ENCODE measurements around the gene TSPAN6. TPM values are rescaled to one million over a fixed set of nuclear protein-coding genes. Genes with fewer than 3 reads are reported as not detected.

TSPAN6 gene, protein sequence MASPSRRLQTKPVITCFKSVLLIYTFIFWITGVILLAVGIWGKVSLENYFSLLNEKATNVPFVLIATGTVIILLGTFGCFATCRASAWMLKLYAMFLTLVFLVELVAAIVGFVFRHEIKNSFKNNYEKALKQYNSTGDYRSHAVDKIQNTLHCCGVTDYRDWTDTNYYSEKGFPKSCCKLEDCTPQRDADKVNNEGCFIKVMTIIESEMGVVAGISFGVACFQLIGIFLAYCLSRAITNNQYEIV
- 16.3 and 17.5 TPM in 2 replicates for total RNA-seq (2014; rRNA removed; shearing (Covaris generic))
- polyA plus RNA-seq (2015; cell fraction: cytosol; rRNA removed) = 16.4 and 17.7 TPM in 2 replicates
- 13.3 and 14.3 TPM in 2 replicates for polyA plus RNA-seq (2015; cell fraction: nucleus; rRNA removed)

DNA sequence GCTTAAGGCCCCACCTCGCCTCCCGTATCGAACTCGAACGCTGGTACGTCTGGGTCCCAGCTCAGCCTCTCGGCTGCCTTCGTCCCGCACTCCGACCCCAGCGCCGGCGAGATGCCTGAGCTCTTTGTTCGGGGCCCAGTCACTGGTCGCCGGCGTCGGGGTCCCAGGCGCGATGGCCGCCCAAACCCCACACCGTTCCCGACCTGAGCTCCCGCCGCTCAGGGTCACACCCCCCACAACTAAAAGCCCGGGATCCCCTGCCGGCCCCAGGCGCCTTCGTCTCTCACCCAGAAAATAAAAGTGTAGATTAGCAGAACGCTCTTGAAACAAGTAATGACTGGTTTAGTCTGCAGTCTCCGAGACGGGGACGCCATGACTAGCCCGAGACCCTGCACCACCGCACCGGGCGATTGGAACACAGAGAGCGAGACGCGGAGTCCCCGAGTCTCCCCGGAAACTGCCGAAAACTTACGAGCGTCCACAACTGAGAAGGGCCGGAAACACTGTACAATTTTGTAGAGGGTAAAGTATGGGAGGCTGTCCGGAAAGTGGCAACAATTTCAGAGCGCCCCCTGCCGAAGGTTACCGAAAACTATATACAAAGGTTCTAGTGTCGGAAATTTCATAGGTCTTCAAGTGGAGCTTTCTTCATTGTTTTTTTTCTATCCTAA, at the start of gene TSPAN6:
Gene TSPAN6, minus strand, starts transcription at position 486 of the 671 bp plus-strand sequence. Its CDS starts 112 bp downstream, at position 374.
- DNase-seq (ENCODE audit: low read depth) = peak; percentile 94

DNA sequence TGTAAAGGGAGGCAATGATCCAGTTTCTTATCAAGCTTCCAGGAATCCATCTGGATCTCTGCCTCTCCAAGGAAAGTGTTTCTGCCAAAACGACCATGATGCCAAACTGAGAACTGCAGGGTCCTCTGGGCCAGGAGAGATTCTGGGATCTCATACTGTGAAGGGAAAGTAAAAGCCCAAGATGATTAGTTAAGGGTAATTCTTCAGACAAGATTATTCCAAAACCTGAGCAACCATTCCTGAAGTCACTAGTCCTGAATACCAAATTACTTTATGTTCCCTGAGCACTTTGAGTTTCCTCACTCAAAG, 49.3 kb upstream of the TSPAN6 start:
- DNase-seq (ENCODE audit: low read depth) = no peak

DNA sequence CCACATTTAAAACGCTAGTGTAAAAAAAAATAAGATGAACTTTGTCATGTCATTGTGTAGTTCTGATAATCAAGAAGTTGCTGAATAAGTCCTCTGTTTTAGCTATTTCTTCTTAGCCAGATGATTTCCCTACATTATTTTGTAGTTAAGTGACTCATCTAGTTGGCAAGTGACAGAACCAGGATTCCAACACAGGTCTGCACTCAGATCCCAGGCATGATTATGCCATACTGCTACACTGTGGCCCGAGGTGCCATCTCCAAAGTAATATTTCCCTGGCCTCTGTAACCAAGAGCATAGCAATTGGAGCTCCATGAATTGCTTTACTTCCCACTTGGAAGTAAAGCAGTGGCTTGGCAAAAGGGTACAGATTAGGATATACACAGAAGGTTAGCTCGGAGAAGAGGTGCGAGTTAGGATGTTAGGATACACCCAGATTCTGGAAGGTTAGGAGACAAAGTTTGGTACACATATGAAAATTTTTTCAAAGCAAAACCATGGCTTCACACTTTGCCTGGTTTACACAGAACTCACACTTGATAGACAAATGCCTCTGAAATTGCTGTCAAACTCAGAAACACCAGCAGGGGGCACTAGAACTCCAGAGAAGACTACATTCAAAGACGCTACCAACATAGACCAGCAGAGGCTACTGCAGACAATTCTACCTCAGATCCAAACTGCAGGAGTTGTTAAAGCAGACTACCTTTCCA, 48.8 kb upstream of the TSPAN6 start:
- DNase-seq (ENCODE audit: low read depth) = peak; percentile 69

DNA sequence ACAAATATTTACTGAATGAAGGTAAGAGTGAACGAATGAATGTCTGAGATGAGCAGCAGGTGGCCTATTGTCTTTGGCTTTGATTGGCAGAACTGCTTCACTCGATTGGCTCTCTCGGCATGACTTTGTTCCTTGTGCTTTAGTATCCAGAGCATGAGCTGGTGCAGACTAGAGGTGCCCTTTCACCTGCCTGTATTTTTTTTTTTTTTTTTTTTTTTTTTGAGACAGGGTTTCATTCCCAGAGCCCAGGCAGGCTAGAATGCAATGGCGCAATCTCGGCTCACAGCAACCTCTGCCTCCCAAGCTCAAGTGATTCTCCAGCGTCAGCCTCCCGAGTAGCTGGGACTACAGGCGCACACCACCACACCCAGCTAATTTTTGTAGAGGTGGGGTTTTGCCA, 46.3 kb upstream of the TSPAN6 start:
- DNase-seq (ENCODE audit: low read depth) = no peak

DNA sequence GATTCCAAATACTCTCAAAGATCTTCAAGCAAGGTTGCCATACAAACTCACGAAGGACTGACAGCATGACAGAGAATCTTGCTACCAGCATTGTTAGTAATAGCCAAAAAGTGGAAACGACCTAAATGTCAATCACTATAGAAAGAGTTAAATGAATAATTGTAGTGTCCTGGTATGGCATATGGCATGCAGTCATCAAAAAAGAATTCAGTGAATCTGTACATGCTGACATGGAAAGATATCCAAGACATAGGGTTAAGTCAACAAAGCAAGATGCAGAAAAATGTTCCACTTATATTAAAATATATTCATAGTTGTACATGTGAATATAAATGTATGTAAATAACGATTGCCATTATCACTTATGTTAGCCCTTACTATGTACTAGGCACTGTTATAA, 45.0 kb upstream of the TSPAN6 start:
- no peak for DNase-seq (ENCODE audit: low read depth)

DNA sequence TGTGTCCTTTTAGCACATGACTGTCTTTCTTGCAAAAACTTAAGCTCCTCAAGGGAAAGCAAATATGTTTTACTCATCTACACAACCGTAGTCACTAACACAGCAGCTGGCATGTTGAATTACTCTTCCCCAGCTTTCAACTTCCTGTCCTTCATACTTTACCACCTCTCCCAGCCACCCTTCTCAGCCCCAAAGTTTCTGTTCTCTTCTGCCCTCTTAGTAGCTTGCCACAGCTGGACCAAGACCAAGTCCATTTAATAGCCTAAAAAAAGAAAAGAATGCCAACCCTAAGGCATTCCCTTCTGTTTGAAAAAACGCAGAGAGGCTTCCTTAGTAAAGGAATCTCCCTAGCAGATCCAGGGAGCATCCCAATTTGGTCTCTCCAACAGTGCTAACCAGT, 44.1 kb upstream of the TSPAN6 start:
- no peak for DNase-seq (ENCODE audit: low read depth)

DNA sequence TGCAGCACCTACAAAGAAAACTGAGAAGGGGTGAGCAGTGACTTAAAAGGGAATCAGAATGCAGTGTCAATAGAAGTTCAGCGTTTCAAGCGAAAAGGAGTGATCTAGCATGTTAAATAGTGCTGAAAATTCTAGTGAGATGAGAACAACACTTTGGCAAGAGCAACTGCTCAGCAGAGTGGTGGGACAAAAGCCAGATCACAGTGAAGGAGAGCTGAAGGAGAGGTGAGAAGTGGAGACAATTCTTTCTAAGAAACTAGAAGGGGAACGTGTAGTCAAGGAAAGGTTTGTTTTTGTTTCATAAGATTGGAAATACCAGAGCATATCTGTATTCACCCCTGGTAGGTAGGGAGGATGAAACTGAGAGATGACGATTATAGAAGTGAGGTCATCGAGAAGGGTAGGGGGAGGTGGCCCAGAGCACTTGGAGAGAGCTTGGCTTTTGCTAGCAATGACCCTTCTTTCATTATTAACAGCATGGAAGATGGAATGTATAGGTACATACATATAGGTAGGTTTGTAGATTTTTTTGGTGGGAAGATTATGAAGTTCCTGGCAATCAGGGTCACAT, 41.1 kb upstream of the TSPAN6 start:
- no peak for DNase-seq (ENCODE audit: low read depth)

DNA sequence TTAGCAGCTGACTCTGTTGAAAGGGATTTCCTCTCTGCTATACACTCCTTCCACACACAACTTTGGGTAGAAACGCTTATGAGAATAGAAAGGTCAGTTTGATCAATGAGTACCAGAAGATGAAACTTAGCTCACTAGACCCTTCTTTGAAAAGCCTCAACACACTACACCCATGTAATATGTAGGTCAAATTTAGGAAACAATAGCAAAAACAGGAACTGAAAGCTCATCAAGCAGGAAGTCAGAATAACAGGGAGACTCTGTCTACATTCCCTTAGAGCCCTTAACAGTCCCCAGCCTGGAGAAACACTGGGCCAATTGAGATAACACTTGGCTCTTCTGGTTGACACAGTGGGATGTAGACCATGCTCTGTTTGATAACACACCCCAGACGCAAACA, 38.1 kb upstream of the TSPAN6 start:
- no peak for DNase-seq (ENCODE audit: low read depth)

DNA sequence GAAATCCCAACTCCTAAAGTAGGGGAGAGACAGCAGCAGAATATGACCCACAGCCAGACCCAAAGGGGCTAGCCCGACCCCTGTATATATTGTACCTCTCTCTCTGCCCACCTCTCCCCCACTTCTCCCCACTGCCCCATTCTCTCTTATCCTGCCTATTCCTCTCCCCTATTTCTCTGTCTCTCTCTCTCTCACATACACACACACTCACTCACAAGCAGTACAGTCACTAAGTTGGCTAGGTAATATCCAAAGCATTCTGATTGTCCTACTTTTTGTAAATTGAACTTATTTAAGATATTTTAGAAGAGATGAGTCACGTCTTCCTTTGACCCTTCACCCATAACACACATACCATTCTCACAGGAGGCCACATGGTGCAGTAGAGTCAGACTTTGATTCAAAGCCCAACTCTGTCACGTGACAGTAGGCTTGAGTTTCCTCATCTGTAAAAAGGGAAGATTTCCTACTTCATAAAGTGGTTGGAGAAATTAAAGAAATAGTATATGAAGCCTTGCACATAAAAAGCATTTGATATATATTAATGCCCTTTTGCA, 36.9 kb upstream of the TSPAN6 start:
- DNase-seq (ENCODE audit: low read depth) = peak; percentile 69

DNA sequence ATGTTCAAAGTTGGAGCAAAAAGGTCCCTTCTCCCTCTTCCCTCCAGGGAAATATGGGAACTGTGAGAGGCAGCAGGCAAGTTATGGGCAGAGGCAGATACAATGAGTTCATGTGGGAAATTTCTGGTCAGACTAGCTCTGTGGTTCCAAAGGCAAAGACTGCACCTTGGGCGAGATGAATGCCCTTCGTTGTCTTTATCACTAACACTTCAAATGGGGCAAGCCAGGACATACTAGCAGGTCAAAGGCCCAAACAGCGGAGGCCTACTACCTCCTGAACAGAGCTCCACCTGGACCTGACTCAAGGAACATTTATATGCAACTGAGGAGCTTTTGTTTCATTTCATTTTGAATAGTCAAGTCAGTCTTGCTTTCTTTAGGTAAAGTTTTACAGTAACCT, 36.4 kb upstream of the TSPAN6 start:
- no peak for DNase-seq (ENCODE audit: low read depth)

DNA sequence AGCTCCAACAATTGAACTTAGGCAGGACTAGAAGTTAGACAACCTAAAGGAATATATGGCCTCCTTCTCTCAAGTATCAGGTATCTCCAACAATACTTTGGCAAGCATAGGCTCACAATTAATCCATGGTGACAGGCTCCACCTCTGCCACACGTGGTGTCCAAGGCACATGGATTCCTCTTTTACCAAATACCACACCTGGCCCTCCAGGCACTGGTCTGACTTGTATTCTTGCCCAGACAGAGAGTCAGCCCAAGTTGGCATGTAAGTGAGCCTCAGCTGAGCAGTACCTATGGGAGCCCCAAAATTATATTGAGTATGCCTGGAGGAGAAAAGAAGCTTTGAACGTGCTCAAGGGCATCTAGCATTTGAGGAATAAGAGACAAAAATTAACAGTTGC, 27.0 kb upstream of the TSPAN6 start:
- DNase-seq (ENCODE audit: low read depth) = no peak

DNA sequence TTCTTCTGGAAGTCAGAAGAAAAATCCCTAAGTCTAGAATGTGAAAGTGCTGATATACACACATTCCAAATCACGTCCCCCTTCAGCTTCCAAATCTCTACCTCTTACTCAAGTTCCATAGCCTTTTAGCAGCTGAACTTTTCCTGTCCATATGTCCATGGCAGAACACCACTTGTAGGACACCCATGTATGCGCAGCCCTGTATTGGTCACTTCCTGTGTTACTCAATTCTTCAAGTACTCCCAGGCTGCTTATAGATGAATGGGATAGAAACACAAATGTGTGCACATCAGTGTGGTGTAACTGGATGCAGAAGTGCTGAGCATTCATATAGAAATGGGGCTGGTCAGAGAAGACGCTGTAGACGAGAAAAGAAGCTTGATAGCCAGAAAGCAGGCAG, 26.2 kb upstream of the TSPAN6 start:
- DNase-seq (ENCODE audit: low read depth) = peak; percentile 44

DNA sequence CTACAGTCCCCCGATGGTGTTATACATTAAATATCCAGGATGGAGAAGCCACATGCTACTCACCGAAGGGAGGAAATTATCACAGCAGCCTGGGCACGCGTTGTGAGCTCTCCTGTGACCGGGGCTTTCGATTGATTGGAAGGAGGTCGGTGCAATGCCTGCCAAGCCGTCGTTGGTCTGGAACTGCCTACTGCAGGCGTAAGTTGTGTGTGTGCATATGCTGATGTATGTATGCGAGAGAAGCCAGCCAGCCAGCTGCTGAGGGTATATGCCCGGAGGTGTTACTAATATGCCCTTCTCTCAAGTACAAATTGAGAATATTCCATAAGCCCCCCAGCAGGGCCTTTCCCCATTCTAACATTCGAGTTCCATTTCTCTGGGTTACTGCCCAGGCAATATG, 25.6 kb upstream of the TSPAN6 start:
- no peak for DNase-seq (ENCODE audit: low read depth)

DNA sequence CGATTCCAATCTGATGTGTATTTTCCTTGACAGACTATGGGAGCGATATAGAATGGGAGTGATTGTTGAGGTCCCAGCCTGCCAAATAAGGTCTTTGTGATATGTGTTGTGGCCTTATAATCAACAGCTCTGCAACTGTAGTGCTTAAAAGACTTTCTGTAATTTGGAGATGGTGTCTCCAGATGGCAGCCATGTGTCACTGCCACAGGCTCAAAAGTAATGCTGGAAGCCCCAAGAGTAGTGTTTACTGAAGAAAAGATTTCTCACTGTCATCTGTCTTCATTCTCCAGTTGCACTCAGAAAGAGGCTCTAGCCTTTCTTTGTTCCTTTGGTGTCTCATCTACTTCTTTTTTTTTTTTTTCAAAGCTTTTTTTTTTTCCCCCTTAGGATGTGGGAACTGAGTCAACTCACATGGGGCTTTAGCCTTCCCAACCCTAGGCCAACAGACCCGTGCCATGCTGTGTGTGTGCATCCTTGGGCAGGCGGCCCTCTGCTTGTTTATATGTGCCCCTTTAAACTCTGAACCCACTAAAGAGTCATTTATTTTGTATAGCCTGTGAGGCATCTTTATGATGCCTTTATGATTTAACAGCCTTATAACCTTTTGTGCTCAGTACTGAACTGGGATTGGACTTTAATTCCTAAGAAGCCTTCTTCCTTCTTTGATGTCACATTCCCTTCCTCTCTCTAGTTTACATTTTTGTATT, 23.0 kb upstream of the TSPAN6 start:
- DNase-seq (ENCODE audit: low read depth) = peak; percentile 28

DNA sequence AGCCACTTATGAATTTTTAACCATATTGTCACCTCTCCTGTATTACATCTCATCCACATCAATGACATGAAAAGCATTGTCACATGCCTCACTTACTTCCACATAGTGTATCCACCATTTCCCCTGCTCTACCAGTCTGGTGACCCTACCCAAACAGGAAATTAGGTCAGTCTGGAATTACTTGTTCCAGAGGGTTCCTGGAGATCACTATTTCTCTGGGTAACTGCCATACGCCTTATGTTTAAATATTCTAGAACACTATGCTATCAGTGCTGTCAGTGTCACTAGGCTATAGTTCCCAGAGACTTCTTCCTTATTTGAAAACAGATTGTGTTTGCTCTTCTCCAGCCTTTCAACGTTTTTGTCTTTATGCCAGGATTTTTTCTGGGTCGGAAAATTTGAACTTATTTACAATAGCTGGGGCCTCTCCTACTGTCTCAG, 22.4 kb upstream of the TSPAN6 start:
- DNase-seq (ENCODE audit: low read depth) = no peak

DNA sequence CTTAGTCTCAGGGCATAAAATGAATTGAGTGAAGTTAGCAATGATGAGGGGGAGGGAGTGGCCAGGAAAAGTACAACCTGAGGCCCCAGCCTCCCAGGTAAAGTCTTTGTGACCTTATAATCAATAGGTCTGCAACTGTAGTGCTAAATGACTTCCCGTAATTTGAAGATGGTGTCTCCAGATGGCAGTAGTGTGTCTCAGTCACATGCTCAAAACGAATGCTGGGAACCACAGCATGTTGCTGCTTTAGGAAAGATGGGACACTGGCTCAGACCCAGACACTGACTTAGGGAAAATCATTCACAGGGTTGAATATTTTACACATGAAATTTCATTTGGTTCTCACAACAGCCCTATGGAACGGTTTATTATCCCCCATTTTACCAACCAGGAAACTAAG, 17.7 kb upstream of the TSPAN6 start:
- DNase-seq (ENCODE audit: low read depth) = peak; percentile 21

DNA sequence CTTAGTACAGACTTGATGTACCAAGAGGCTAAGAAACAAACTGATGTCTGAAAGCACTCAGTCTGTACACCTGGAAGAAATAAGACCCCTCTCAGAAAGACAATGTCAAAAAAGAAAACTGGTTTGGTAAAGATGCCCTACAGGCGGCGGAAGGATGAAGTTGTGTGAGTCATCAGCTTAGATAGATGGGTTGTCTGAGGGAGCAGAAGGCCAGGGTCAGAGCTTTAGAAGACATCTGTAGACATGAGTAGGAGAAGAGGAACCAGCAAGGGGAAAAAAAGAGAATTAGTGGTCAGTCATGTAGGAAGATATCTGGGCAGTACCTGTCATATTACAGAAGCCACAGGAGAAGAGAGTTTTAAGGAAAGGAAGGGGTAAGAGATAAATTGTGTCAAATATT, 15.7 kb upstream of the TSPAN6 start:
- DNase-seq (ENCODE audit: low read depth) = no peak

DNA sequence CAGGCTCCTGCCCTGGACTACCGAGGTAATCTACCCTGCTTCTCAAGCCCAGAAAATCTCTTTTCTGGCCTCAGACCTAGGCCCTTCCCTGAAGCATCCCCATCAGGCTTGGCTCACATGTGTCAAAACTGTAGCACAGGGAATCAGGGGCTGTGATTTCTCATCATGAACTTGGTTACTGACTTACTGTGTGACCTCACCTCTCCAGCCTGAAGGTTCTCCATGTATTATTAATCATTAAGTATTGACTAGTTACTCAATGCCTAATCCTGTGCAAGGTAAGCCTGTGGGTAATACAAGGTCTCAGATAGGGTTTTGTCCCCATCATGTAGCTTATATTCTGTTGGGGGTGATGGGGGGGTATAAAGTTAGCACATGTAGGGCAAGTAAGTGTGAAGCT, 14.2 kb upstream of the TSPAN6 start:
- no peak for DNase-seq (ENCODE audit: low read depth)

DNA sequence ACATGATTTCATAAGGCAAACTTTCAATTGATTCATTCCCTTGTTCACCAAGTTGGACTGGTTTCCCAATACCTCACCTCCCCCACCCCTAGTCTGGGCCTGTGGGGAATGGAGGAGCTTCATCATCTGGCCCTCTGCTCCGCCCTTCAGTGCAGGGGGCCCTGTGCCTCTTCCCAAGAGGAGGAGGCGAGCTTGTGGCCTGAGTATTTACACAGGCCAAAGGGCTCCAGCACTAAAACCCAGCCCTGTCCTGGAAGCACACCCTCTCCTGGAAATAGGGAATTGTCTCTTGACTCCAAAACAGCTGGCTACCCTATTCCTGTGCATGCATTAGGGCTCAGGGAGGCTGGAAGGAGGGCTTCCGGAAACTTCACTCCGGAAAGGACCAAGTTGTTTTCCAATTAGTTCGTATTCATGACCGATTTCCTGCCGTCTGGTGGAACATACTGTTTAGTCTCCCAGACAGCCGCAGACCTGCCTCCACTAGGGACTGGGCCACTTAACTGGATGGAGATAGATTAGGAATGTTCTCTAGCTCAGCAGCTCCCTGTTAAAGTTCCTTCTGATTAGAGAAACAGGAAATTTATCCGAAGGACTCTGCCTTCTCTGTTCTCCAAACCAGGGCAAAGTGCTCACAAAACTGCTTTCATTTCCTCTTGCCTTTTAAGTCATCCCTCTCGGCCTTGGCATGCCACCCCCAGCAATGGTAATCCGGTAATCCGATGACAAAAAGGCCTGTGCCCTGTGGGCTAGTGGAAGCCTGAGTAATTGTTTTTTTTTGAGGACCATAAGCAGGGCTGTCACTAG, 13.1 kb upstream of the TSPAN6 start:
- peak; percentile 50 for DNase-seq (ENCODE audit: low read depth)
